Epithelial cell of proximal tubule (primary cell): ENCODE data around the gene SFXN2. TPM values are rescaled to one million over a fixed set of nuclear protein-coding genes. Genes with fewer than 3 reads are reported as not detected.
A peak's percentile ranks its signal among the peaks of the same experiment; 100 is the strongest.

Experiments
- DNase-seq: peaks from one replicate; pipeline ENCODE4 v3.0.0-alpha.2; 2011; ENCODE audit warnings: low read depth
- H3K4me3 ChIP-seq: 2 replicates; pipeline ENCODE4 v1.5.1; 2011; ENCODE audit warnings: low read depth, mild to moderate bottlenecking, low read length
- CTCF ChIP-seq: conservative IDR thresholded peaks from 2 replicates; pipeline ENCODE4 v1.5.1; 2012; ENCODE audit warnings: low read depth, mild to moderate bottlenecking, low read length
- total RNA-seq: library from RNA; depleted of rRNA; stranded (reverse); fragments of >200 nt; gene quantifications from 2 replicates; pipeline ENCODE4 v1.2.3, GENCODE V29; 2015

SFXN2 gene
- total RNA-seq, 1 donor from 2014 or later, result 5.3 TPM

GRCh38 chr10:102743078-102743587 is 28.7 kb downstream of the SFXN2 start:
- DNase-seq, result no peak
- H3K4me3 ChIP-seq, result no peak overlapping the region
- no peak for TF ChIP-seq CTCF

- peak within 1 kb of the TSS; percentile 91 for H3K4me3 ChIP-seq
- DNase-seq, result peak; percentile 98
- TF ChIP-seq CTCF, result no peak
Measured at GRCh38 chr10:102743588-102744373, 29.3 kb downstream of the SFXN2 start, which contains the start of gene WBP1L. Gene WBP1L (plus strand): TSS chr10:102743948. CDS start chr10:102744054, 106 bp downstream.

GRCh38 chr10:102744374-102745051 is 30.1 kb downstream of the SFXN2 start:
- no peak for DNase-seq

GRCh38 chr10:102745157-102745556 is 30.7 kb downstream of the SFXN2 start:
- no peak for TF ChIP-seq CTCF
- no peak for DNase-seq
- H3K4me3 ChIP-seq, result peak overlapping the region; percentile 91

More at GRCh38 chr10:102744374-102745051, 30.1 kb downstream of the SFXN2 start:
- peak overlapping the region; percentile 91 for H3K4me3 ChIP-seq
- no peak for TF ChIP-seq CTCF

- H3K4me3 ChIP-seq, result no peak overlapping the region
- TF ChIP-seq CTCF, result no peak
- DNase-seq, result no peak
Measured at GRCh38 chr10:102752266-102752930, 38.0 kb downstream of the SFXN2 start.

GRCh38 chr10:102752934-102753664 is 38.7 kb downstream of the SFXN2 start:
- DNase-seq, result no peak
- TF ChIP-seq CTCF, result peak; percentile 73
- no peak overlapping the region for H3K4me3 ChIP-seq
